Raji (cell line): ENCODE results near the gene DDX24.

Experiments used
- POLR2A ChIP-seq: IDR thresholded peaks from 2 replicates; pipeline ENCODE4 v1.6.1; 2011; ENCODE audit warnings: low read depth, low read length, control low read depth; ENCODE audit not compliant: insufficient read depth

The DDX24 gene

GRCh38 chr14:94022532-94023411, 58.2 kb downstream of the DDX24 start:
- no peak for TF ChIP-seq POLR2A

GRCh38 chr14:94021416-94022157, 59.4 kb downstream of the DDX24 start:
- TF ChIP-seq POLR2A: no peak

- TF ChIP-seq POLR2A: no peak
These were observed 60.0 kb downstream of the DDX24 start for GRCh38 chr14:94021001-94021400.

GRCh38 chr14:94020267-94020666, 60.7 kb downstream of the DDX24 start:
- TF ChIP-seq POLR2A: no peak

- TF ChIP-seq POLR2A: no peak
These were observed 61.7 kb downstream of the DDX24 start for GRCh38 chr14:94019329-94019728.

GRCh38 chr14:94018308-94018707, 62.7 kb downstream of the DDX24 start:
- no peak for TF ChIP-seq POLR2A

GRCh38 chr14:94016446-94016976, 64.5 kb downstream of the DDX24 start:
- TF ChIP-seq POLR2A: no peak

- no peak for TF ChIP-seq POLR2A
These were observed 65.8 kb downstream of the DDX24 start for GRCh38 chr14:94015223-94015622.

GRCh38 chr14:94014382-94014781, 66.6 kb downstream of the DDX24 start:
- no peak for TF ChIP-seq POLR2A

GRCh38 chr14:94011795-94012194, 69.2 kb downstream of the DDX24 start:
- no peak for TF ChIP-seq POLR2A

- no peak for TF ChIP-seq POLR2A
These were observed 70.4 kb downstream of the DDX24 start for GRCh38 chr14:94010625-94011024.

GRCh38 chr14:94009767-94010166, 71.2 kb downstream of the DDX24 start:
- no peak for TF ChIP-seq POLR2A

GRCh38 chr14:94008234-94008633, 72.8 kb downstream of the DDX24 start:
- no peak for TF ChIP-seq POLR2A

- TF ChIP-seq POLR2A: no peak
These were observed 75.5 kb downstream of the DDX24 start for GRCh38 chr14:94005324-94006073.

GRCh38 chr14:94004015-94004414, 77.0 kb downstream of the DDX24 start:
- TF ChIP-seq POLR2A: no peak
